SU-DHL-6 (cell line): ENCODE results near the gene NAA60.

Source experiments
- H2AFZ ChIP-seq: fragments of 200-600 bp; sonication (generic); 2 replicates; pipeline ENCODE4 v1.6.1; 2014; ENCODE audit warnings: low read depth, mild to moderate bottlenecking, moderate library complexity, mixed read lengths, antibody characterized with exemption, low read length; ENCODE audit not compliant: severe bottlenecking
- H3F3A ChIP-seq: fragments of 200-600 bp; shearing (Covaris generic); 2 replicates; pipeline ENCODE4 v1.6.0; 2016; ENCODE audit warnings: antibody characterized with exemption, mild to moderate bottlenecking; ENCODE audit not compliant: insufficient read depth
- H3K27ac ChIP-seq: fragments of 200-600 bp; sonication (generic); 2 replicates; pipeline ENCODE4 v1.5.1; 2016; ENCODE audit warnings: low read depth, mild to moderate bottlenecking, low read length, moderate library complexity, mixed read lengths
- H3K27me3 ChIP-seq: fragments of 200-600 bp; sonication (generic), shearing (Covaris generic); 2 replicates; pipeline ENCODE4 v1.6.0; 2014; ENCODE audit warnings: mild to moderate bottlenecking, low read length
- H3K36me3 ChIP-seq: fragments of 200-600 bp; sonication (generic); 2 replicates; pipeline ENCODE4 v1.6.1; 2014; ENCODE audit warnings: mild to moderate bottlenecking, low read length, mixed read lengths
- H3K4me2 ChIP-seq: fragments of 300-600, 200-600 bp; shearing (Covaris generic), sonication (generic); 2 replicates; pipeline ENCODE4 v1.6.0; 2014; ENCODE audit warnings: low read length, low read depth, mild to moderate bottlenecking; ENCODE audit not compliant: poor library complexity, severe bottlenecking
- H3K4me3 ChIP-seq: fragments of 200-600 bp; sonication (generic); 2 replicates; pipeline ENCODE4 v1.5.1; 2014; ENCODE audit warnings: antibody characterized with exemption, low read length, mild to moderate bottlenecking, mixed read lengths; ENCODE audit not compliant: insufficient read depth, poor library complexity, severe bottlenecking
- H3K79me2 ChIP-seq: fragments of 200-600 bp; sonication (generic); 2 replicates; pipeline ENCODE4 v1.6.1; 2014; ENCODE audit warnings: mild to moderate bottlenecking, low read length, moderate library complexity; ENCODE audit not compliant: insufficient read depth
- H3K9ac ChIP-seq: fragments of 200-600 bp; sonication (generic); 2 replicates; pipeline ENCODE4 v1.7.0; 2014; ENCODE audit warnings: mild to moderate bottlenecking, low read length
- H3K9me2 ChIP-seq: fragments of 200-600 bp; sonication (generic); replicated peaks from 2 replicates; pipeline ENCODE4 v1.6.1; 2014; ENCODE audit warnings: low read length; ENCODE audit not compliant: insufficient read depth
- H3K9me3 ChIP-seq: fragments of 200-600 bp; sonication (generic); 2 replicates; pipeline ENCODE4 v1.6.1; 2014; ENCODE audit warnings: low read length, mixed read lengths; ENCODE audit not compliant: insufficient read depth
- H4K20me1 ChIP-seq: fragments of 200-600 bp; sonication (generic); 2 replicates; pipeline ENCODE4 v1.6.1; 2014; ENCODE audit warnings: low read depth, mild to moderate bottlenecking, antibody characterized with exemption, low read length, moderate library complexity, mixed read lengths
- EZH2phosphoT487 ChIP-seq: fragments of 200-600 bp; sonication (generic), shearing (Covaris generic); conservative IDR thresholded peaks from 2 replicates; pipeline ENCODE4 v1.6.1; 2018; ENCODE audit warnings: mild to moderate bottlenecking, antibody characterized with exemption, low read length, moderate library complexity, mixed read lengths
- TF ChIP-seq, protein P1 (sequence below): fragments of 200-600 bp; sonication (generic); IDR thresholded peaks from one replicate; pipeline ENCODE4 v1.5.1; 2017; ENCODE audit warnings: antibody characterized with exemption, mild to moderate bottlenecking, low read length, moderate library complexity; ENCODE audit not compliant: insufficient read depth, poor library complexity, severe bottlenecking

NAA60 gene

DNA sequence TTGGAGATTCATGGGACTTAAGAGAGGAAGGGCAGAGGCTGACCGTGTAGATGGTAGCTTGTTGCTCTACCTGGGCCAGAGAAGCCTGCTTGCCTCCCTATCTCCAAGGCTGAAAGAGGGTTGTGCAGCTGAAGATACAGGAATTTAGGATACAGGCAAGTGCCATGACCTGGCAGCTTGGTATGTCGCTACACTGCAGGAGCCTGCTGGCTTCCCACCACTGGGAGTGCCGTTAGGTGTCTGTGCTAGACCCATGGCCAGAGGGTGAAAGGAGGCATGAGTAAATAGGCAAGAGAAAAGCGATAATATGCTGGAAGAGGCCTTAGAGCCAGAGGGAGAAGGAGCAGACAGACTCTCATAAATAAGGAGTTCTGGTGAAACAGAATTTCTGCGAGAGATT, 10.6 kb downstream of the NAA60 start:
- Histone ChIP-seq H3K79me2 (peaks cover 9% of the 10 kb centered on the region), H3F3A (peaks cover 11% of the 10 kb centered on the region), H3K9ac (no peak overlapping the region), H3K27me3 (no peaks in the 10 kb centered on the region), H3K4me3 (no peak overlapping the region), H3K9me2 (no peaks in the 10 kb centered on the region), H3K9me3 (no peaks in the 10 kb centered on the region), H2AFZ (no peak overlapping the region), H3K36me3 (no peaks in the 10 kb centered on the region), H4K20me1 (no peaks in the 10 kb centered on the region), H3K27ac (no peak overlapping the region), H3K4me2 (no peak overlapping the region)
- TF ChIP-seq, protein P1, sequence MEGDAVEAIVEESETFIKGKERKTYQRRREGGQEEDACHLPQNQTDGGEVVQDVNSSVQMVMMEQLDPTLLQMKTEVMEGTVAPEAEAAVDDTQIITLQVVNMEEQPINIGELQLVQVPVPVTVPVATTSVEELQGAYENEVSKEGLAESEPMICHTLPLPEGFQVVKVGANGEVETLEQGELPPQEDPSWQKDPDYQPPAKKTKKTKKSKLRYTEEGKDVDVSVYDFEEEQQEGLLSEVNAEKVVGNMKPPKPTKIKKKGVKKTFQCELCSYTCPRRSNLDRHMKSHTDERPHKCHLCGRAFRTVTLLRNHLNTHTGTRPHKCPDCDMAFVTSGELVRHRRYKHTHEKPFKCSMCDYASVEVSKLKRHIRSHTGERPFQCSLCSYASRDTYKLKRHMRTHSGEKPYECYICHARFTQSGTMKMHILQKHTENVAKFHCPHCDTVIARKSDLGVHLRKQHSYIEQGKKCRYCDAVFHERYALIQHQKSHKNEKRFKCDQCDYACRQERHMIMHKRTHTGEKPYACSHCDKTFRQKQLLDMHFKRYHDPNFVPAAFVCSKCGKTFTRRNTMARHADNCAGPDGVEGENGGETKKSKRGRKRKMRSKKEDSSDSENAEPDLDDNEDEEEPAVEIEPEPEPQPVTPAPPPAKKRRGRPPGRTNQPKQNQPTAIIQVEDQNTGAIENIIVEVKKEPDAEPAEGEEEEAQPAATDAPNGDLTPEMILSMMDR, result no peak
- no peak for TF ChIP-seq EZH2phosphoT487

DNA sequence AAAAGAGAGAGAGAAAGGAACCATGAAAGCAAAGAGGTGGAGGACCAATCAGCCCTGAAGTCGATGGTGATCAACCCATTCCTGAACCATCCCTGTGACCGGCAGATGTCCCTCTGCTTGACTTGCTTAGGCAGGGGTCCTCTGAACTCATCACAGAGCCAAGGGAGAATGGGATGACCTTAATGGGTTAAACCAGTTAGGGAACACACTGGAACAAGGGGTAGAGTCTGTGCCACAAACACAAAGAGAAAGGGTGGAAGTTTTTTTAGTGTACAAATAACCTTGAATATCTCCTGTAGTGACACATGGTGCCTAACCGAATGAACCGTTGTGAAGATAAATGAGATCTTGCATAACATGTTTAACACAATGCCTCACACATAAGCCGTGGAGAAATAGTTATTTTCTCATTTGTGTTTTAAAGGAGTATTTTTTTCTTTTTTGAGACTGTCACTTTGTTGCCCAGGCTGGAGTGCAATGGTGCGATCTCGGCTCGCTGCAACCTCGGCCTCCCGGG, 11.2 kb downstream of the NAA60 start:
- Histone ChIP-seq H3K79me2 (peaks cover 15% of the 10 kb centered on the region), H3K36me3 (no peaks in the 10 kb centered on the region), H3K9me3 (no peaks in the 10 kb centered on the region), H3K4me3 (no peak overlapping the region), H3K9ac (no peak overlapping the region), H2AFZ (no peak overlapping the region), H3K9me2 (no peaks in the 10 kb centered on the region), H4K20me1 (no peaks in the 10 kb centered on the region; the same call in 1 of the 2 replicates), H3F3A (peaks cover 15% of the 10 kb centered on the region), H3K4me2 (no peak overlapping the region), H3K27me3 (no peaks in the 10 kb centered on the region), H3K27ac (no peak overlapping the region)
- TF ChIP-seq, protein P1, result no peak
- TF ChIP-seq EZH2phosphoT487, result no peak

DNA sequence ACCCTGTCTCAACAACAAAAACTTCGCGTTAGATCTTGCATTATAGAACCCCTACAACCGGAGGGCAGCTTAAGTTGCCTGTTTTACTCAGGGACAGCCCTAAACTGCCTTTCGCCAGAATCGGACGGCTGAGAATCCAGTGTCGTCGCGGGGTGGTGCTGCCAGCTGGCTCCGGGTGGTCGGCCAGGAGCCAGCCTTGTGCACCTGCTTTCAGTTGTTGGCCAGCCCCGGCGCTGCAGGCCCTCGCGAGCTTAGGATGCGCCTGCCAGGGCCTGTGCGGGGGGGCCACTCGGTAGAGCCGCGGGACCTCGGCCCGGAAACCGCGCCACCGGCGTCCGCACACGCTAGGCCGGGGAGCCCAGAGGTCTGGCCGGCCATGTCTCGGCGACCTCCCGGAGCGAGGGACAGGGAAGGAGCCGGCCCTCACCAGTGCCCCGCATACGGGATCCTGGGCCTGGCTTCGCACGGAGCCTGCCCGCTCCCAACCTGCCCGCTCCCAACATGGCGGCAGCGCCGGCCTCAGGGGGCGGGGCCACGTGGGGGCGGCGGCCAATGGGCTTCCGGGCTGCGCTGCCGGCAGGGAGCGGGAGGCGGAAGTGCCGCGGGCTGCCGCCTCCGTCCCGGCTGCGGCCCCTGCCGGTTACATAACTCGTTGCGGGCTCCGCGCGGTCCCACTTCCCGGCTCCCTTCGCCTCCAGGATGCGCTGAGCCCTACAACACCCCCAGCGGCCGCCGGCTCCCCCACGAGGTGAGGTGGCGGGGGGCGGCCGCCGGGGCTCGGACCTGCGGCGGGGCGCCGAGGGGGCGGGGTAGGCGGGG, 14.2 kb downstream of the NAA60 start:
- Histone ChIP-seq H4K20me1 (peaks cover 3% of the 10 kb centered on the region; the same call in 1 of the 2 replicates), H3K27me3 (no peaks in the 10 kb centered on the region), H3K9me3 (no peaks in the 10 kb centered on the region), H3K36me3 (no peaks in the 10 kb centered on the region), H3K4me2 (peak overlapping the region; percentile 96), H3K4me3 (peak overlapping the region; percentile 77), H2AFZ (peak overlapping the region; percentile 69), H3K9ac (peak overlapping the region; percentile 80), H3F3A (peaks cover 15% of the 10 kb centered on the region), H3K79me2 (peaks cover 45% of the 10 kb centered on the region), H3K9me2 (no peaks in the 10 kb centered on the region), H3K27ac (peak overlapping the region; percentile 64)
- no peak for TF ChIP-seq EZH2phosphoT487
- TF ChIP-seq, protein P1, result no peak
